HPDE6-E6E7 (cell line): ENCODE results near the gene ATG10.
"Not testable (repeated sequence)": the region's sequence is repeated elsewhere in the genome, so short reads cannot be mapped to it uniquely, and the experiment has no call there.

Experiments
- DNase-seq: peaks from one replicate; pipeline ENCODE4 v3.0.0; 2011; ENCODE audit warnings: missing footprints; ENCODE audit errors: extremely low spot score

ATG10 gene

DNA sequence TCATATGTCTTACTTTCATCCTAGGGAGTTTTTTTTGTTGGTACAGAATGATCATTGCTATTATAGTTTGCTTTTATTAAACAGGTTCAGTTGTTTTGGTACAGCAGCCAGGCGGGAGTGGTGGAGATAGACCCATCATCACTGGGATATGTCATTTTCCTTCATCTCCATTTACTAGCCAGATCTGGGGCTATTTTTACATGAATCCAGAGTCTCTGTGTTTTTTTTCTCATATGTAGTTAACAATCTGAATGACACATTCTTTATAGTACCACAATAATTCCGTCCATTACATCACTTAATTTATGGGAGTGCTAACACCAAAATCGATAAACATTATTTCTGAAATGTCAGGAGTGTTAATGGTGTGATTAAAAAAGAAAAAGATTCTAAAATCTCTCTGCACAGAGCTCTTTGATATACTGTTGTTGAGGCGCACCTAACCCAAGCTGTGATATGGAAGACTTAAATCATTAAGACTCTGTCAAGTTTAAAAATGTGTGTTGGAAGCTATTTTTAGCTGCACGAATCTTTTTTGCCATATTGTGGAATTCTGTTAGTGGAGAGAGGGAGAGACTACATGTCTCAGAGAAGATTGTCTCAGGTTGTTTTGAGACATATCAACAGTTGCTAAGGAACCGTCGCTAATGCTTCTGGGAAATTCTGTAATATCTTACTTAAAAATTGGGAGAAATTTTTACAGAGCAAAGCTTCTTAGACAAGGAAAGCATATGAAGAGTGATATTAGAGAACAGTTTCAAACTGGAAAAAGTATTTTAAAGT, 246.7 kb downstream of the ATG10 start:
- no peak for DNase-seq

DNA sequence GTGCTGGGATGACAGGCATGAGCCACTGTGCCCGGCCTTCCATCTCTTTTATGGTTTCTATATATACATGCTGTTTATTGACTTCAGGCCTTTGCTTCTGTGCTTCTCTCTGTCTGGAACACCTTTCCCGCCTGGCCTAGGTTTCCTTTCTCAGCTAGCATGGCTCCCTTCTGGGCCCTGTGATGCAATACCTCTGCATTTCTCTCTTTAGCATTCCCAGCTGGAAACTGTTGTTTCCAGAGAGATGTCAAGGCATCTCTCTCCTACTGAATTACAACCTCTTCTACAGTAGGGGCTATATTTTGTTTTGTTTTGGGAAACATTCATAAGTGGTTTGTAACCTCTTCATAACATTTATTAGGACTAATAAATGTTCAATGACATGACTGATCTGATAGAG, 249.2 kb downstream of the ATG10 start:
- no peak for DNase-seq

DNA sequence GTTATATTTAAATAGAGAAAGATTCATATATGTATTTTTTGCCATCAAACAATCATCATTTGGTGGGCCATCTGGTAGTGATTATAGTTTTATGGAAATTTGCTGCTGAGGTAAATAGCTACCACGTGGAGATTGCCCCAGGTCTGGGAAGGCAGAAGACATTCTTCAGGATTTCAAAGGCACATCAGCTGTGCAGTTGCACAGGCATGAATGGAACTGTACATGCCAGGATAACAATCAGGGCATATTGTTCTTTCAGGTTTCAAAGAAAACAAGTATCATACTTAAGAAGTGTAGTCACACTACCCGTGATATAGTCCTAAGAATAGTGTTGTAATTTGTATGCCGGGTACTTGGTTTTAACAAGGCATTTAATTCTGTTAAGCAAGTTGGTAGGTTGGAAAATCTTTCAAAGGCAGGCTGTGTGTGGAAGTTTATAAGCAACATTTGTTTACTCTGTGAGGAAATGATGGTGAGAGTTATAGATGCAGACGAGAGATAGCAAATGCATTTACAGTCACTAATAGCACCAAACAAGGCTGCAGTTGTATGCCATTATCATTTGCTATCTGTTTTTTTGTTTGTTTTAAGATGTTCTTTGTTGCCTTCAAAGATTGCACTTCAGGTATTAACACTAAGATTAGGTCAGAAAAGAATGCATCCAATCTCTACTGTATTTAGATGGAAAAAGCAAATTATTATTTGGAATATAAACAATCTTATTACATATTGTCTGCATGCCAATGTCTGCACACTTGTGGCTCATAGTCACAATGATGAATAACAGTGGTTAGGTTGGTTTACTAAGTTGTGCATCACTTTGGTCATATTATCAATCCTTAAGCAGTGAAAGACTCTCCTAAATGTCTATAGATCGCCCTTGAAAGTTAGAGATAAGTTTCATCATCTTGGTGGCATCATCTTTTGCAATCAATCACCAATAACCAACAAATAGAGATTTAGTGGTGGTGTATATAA, 251.1 kb downstream of the ATG10 start:
- DNase-seq: no peak

- peak; percentile 47 for DNase-seq
Measured at GRCh38 chr5:82225525-82226172, 253.8 kb downstream of the ATG10 start.

DNA sequence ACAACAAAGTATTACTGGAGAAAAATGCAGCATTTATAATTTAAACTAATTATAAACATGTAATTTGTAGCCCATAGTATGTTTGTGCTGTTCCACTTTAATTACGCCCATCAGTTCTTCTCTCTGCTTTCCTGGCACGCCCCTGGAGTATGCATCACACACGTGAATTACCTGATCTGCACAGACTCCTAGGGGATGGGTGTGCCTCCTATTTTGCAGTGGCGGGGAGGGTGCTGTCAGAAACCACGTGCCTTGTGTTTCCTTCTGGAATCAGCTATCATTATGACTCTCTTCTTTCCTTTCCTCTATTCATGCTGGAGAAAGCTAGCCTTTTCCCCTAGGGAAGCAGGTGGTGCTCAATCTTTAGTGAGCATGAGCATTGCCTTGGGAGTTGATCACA, 263.1 kb downstream of the ATG10 start:
- peak; percentile 22 for DNase-seq

DNA sequence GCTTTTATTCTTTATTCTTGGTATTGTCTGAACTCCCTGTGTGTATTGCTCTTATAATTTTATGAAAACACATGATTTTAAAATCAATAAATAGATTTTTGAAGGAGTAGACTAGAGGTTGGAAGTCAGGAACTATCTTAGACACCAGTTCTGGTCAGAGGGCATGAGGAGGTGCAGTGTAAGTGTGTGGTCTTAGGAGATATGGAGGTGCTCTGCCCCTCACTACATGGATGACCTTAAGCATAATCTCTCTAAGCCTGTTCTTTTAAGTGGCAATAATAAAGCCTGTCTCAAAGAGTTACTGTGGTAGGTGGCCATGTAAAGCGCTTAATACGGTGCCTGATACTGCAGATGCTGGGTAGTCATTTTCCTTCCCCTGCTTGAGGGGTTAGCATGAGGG, 272.3 kb downstream of the ATG10 start:
- no peak for DNase-seq

DNA sequence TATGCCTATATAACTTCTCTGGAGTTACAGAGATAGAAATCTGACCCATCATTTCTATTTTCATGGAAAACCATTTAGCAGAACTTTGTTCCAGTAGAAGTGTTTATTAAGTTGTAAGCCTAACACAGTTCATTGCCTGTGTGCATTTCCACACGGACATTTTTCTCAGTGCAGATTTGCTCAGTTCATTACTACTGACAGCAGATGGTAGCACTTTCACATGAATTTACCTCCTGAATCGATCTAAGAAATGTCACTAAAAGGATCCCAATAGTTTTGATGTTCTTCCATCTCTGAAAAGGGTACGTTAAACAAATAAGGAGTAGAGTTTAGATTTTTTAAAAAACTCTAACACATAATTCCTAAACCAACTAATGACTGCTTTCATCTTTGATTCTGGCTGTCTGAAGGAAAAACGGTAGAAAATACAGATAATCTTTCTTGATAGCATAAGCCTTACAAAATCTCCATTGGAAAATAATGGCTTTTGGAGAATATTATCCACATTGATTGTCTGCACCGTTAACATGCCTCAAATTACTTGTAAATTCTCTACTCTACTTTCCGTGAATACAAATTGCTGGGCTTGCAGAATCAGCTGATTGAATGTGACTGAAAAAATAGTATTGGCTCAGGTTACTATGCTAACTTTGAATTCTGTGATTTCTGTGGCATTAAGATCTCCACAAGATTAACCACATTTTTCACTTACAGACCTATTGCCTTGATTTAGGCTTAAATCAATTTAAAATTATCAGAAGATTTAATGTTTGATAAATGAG, 273.2 kb downstream of the ATG10 start:
- DNase-seq: no peak

GRCh38 chr5:82246960-82247574, 275.2 kb downstream of the ATG10 start:
- DNase-seq: no peak

DNA sequence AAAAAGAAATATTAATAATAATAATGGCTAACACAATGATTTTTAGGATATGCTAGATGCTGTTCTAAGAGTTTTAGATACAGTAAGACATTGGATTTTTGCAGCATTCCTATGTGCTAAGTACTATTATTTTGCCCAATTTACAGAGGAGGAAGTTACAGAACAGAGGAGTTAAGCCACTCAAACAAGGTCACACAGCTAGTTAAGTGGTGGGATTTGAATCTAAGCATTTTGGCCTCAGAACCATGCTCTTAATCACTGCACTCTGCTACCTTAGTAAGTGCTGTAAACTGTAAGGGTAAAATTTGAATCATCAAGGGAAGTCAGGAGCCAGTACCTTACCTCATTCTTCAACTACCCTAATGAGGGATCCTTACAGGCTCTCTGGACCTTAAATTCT, 280.9 kb downstream of the ATG10 start:
- DNase-seq: no peak

GRCh38 chr5:82255844-82256243, 284.0 kb downstream of the ATG10 start:
- no peak for DNase-seq

DNA sequence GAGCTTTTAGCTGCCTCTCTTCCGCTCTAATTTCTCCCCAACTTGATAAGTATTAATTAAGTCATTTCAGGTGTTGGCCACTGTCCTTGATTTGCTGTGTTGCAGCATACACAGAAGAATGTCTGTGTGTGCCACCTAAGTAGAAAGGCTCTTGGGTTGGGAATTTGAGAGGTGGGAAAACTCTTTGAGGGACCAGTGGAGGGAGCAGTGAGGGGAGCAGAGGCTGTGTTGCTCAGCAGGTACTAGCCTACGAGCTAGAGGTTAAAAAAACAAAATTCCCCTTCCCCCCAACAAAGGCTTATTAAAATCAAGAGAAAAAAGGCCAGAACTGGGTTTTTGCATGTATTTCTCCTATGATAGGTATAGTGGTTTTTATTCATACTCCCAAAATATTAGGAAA, 285.4 kb downstream of the ATG10 start:
- no peak for DNase-seq

GRCh38 chr5:82257729-82258128, 285.9 kb downstream of the ATG10 start:
- no peak for DNase-seq

DNA sequence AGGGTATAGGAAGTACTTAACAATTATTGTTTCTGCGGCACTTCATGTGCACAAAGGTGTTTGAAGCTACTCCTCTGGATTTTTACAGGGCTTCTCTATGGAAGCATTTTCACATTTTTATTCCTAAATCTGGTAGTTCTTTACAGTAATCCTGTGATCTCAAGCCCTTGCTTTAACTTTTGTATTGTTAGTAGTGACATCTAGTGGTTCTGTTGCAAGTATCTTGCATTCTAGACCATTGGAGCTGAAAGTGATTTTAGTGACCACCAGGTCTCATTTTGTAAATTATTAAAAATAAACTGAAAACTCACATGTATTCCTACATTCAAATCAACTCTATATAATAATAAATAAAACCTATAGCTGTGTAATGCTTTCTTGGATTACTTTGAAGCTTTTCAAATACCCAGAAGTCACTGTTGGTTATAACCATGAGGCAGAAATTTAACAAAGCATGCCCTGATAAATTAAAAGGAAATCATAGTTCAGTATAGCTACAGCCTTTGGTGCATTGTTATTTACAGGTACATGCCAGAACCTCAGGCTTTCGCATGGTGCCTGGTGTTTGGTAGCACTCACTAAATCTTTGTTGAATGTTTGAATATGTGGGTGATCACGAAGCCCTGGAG, 287.5 kb downstream of the ATG10 start:
- DNase-seq: peak; percentile 12

- DNase-seq: no peak
Measured at GRCh38 chr5:82265047-82265446, 293.2 kb downstream of the ATG10 start.

DNA sequence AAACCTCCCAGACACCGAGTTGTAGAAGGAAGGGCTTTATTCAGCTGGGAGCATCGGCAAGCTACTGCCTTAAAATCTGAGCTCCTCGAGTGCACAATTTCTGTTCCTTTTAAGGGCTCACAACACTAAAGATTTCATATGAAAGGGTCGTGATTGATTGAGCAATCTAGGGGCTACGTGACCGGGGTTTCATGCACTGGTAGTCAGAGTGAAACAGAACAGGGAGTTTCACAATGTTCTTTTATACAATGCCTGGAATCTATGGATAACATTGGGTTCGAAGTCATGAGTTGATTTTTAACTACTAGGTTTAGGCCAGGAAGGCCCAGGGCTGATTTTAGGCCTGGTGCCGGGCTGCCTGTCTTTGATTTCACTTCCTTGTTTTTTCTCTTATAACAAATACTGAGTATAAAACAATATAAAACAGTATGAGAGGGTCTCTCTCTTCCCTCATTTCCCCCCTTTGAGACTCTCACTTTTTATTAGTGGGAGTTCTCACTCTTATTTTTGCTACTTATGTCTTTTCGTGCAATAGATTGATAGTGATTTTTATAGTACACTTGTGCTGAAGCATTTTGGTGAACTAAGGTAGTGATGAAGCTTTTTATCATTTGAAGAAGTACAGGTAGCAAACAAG, 295.6 kb downstream of the ATG10 start:
- not testable (repeated sequence) for DNase-seq

GRCh38 chr5:82269363-82269762, 297.5 kb downstream of the ATG10 start:
- DNase-seq: not testable (repeated sequence)

GRCh38 chr5:82272571-82273356, 300.9 kb downstream of the ATG10 start:
- not testable (repeated sequence) for DNase-seq

- not testable (repeated sequence) for DNase-seq
Measured at GRCh38 chr5:82273426-82273825, 301.6 kb downstream of the ATG10 start.
